ENCODE results near the gene GPD2.

Gene GPD2

GRCh38 chr2:156437272-156437930 is 1.2 kb downstream of the GPD2 start:
- DNase-seq = no peak

- DNase-seq = no peak
Observed at GRCh38 chr2:156437931-156438410, 1.8 kb downstream of the GPD2 start.

DNA sequence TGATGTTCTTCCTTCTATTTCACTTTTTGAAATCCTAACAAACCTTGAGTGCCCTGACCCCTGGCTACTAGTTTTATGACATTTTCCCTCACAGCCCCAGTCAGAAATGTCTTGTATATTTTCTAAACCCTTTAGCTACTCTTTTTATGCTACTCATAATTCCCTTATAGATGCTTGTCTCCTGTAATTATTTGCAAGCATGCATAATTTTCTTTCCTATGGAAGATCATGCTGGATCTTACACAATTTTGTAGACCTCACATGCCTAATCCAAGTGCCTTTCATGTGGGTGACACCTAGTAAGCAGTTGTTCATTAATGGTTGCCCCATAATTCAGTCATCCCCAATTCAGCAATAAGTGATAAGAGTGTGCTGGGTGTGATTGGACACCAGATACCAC is 6.9 kb downstream of the GPD2 start:
- no peak for DNase-seq

GRCh38 chr2:156445296-156446220 is 9.4 kb downstream of the GPD2 start:
- DNase-seq = no peak

DNA sequence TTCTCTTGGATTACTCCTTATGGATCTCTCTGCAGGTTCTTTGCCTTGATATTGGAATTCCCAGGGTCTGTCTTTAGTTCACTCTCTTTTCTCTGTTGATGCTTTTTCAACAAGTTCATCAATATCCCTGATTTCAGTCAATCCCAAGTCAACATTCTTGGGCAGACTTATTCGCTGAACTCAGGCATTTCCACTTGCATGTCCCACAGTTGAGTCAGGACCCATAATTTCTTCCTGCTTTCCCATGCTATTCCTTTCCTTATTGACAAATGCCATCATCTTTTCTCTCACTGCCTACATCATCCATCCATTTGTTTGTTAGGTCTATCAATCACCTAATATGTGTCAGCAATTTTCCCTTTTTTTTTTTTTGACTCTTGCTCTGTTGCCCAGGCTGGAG is 11.6 kb downstream of the GPD2 start:
- DNase-seq = no peak

GRCh38 chr2:156448766-156449165 is 12.6 kb downstream of the GPD2 start:
- no peak for DNase-seq

GRCh38 chr2:156452971-156453370 is 16.8 kb downstream of the GPD2 start:
- no peak for DNase-seq

DNA sequence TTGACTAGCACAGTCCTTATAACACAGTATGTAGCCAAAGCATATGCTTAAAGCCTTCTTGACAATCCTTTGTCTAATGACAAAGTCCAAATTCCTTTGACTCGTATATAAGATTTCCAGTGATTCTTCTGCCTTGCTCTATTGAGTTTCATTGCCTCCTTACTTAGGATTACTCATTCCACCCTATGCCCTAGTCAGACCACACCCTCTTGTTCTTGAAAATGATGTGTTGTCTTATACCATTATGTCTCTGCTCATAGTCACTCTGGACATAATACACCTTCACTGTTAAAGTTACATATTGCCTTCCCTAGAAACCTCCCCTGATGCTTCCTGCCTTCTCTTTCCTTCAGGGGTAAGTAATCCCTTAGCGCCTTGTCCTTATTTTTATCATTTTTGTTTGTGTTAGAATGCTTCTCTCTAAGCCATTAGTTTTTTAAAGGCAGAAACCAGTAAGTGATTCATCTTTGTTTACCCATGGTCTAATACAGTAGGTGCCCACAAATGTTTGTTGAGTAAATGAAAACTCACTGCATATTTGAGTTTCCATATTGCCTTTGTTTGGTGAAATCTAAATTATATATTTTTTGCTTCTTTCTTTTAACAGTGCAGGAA is 19.3 kb downstream of the GPD2 start:
- DNase-seq = no peak

DNA sequence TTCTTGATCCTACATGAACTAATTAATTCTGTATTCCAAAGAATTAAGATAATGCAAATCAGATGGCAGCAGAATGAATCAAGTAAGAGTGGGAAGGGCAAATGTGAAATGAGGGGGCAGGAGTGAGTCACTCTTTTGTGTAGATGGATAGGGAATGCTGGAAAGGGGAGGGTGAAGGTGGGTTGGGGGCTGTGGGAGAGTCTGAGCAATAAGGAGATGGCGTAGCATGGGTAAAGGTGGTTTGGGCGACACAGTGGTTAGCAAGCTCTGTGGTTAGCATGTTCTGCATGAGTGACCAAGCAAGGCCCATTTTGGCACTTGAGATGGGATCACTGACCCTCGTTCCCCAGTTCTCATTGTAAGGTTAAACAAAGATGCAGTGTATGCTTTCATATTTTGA is 20.4 kb downstream of the GPD2 start:
- no peak for DNase-seq

DNA sequence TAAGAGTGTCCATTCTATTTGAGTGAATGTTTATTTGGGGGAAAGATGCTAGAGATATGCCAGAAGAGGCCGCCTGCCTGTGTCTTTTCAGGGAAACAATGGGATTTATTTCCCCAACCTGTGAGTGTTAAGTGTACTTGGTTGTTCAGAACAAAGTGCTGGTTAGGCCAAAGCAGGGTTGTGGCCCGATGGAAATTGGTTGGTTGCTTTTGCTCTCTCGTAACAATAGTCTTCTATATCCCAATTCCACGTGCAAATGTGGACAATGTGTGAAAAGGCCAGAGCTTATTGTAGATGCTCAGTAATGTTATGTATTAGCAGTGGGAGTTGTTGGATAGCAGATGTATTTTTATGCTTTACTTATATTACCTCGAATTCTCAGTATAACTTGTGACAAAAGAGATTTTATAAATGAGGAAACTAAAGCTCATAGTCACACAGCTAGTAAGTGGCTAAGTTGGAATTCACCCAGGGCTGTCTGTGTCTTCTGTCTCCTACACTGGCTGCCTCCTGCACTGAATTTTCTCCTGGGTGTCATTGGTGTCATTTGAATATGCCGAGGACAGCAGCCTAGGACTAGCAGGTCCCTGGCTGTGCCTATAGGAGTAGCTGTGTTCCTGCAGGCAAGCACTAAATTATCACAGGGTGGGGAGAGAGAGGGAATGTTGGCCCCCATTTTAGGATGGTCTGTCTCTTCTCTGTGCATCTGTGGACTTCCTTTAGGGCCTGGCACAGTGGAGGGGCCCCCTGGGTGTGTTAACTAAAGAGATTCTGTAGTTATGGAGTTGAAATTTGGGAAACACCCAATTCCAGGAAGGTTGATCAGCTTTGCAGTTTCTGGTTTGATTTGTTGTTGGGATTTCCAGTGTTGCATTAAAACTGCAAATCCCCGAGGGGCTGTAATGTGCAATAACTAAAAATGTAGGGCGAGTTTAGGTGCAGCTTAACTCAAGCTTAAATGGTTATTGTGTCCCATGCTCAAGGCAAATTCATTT is 21.6 kb downstream of the GPD2 start:
- no peak for DNase-seq

- DNase-seq = no peak
Observed at GRCh38 chr2:156459720-156460119, 23.5 kb downstream of the GPD2 start.

DNA sequence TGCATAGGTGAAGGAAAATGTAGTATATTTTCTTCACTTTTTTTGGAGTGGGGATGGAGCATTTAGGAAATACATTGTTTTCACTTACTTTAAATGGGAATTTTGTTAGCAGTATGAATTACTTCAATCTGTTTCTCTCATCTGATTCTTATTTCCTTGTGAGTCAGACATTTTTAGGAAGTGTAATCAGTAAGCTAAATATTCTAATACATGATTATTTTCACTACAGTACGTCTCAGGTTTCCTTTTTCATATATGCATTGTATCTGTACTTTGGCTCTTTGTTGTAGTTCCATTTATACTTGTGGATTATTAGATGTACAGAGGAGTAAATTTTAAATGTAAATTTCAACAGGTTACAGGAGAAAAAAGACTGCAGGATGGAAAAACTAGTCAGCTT is 27.9 kb downstream of the GPD2 start:
- DNase-seq = no peak

- DNase-seq = no peak
Observed at GRCh38 chr2:156465573-156465972, 29.4 kb downstream of the GPD2 start.

GRCh38 chr2:156466739-156467405 is 30.7 kb downstream of the GPD2 start:
- no peak for DNase-seq

DNA sequence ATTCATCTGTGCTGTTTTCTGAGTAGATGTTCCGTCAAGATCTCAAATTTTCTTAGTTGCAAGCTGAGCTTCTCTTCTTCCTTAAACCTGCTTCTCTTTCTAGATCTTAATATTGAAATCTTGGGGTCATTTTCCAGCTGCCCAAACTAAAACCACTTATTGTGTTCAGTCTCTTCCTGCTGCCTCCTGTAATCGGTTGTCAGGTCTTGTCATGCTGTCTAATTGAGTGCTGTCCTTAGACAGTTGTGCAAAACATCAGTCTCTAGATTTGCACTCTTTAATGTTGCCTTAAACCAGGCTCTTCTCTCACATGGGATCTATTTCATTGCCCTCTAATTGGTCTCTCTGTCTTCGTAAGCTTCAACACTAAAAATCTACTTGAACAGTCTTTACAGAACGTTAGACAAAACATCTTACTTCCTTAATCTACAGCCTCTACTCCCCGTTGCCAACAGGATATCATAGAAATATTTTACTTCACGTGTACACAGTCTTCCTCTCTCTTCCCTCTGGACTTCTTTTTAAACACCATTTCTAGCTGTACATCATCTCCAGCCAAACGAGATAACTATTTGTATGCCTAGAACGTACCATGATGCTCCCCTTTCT is 34.9 kb downstream of the GPD2 start:
- DNase-seq = no peak

- DNase-seq = no peak
Observed at GRCh38 chr2:156471762-156472161, 35.6 kb downstream of the GPD2 start.

- no peak for DNase-seq
Observed at GRCh38 chr2:156472686-156473085, 36.5 kb downstream of the GPD2 start.

- no peak for DNase-seq
Observed at GRCh38 chr2:156473445-156473844, 37.3 kb downstream of the GPD2 start.

GRCh38 chr2:156474401-156474800 is 38.2 kb downstream of the GPD2 start:
- no peak for DNase-seq

GRCh38 chr2:156476021-156476849 is 40.1 kb downstream of the GPD2 start:
- no peak for DNase-seq

- DNase-seq = no peak
Observed at GRCh38 chr2:156476850-156477206, 40.6 kb downstream of the GPD2 start.

All from SHP77 (cell line).